GM19035 (cell line): ENCODE measurements around the gene DAPL1.
"Not testable (repeated sequence)": the region's sequence is repeated elsewhere in the genome, so short reads cannot be mapped to it uniquely, and the experiment has no call there.

Experiments used
- ATAC-seq: cut with Tn5 transposase; IDR thresholded peaks from one replicate; pipeline ENCODE4 v1.9.1; 2021; ENCODE audit not compliant: unreplicated experiment

Gene DAPL1

GRCh38 chr2:158817588-158817987 is 22.5 kb downstream of the DAPL1 start:
- no peak for ATAC-seq

- ATAC-seq: no peak
These were observed 23.4 kb downstream of the DAPL1 start for GRCh38 chr2:158818511-158818910.

DNA sequence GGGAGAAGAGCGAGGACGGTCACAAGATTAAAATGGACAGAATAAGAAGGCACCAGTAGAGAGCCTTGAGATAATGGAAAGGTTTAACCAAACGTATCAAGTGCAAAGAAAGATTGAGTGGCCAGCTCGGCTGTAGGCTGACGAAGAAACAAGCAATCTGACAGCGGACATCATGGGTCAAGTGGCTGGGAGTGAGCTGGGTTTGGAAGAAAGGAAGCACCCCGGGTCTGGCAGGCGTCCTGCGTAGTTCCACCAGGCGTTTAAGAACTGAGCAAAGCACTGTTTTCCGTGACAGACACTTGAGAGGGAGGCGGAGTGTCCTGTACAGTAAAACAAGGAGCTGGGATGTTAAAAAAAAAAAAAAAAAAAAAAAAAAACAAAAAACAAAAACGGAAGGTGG is 27.1 kb downstream of the DAPL1 start:
- ATAC-seq: no peak

DNA sequence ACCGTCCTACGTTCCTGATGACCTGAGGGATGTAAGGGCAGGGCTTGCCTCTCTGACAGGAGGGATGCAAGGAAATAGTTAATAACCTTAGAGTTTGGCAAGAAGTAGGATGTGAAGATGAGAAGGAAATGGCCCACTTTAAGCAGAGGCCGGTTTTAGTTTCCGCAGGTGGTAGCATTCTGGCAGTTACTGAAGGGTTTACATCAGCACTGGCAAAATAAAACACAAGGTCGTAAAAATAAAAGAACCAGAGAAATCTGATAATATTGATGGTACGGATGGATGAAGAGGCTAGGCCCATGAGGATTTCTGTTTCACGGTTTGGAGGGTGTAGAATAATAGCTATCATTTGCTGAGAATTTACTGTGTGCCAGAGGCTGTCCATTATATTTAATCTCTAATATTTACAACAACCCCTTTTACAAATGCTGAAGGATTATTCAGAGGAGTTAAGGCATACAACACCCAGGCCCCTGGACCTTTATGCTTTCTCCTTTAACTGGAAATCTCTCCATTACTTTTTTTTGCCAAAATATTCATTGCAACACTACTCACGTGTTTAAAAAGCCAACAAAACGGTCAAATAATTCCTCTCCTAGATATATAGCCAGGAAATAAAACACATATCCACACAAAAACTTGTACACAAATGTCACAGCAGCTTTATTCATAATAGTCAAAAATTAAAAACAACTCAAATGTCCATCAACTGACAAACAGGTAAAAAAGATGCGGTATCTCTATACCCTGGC is 28.5 kb downstream of the DAPL1 start:
- ATAC-seq: no peak

- no peak for ATAC-seq
These were observed 29.9 kb downstream of the DAPL1 start for GRCh38 chr2:158825021-158825420.

DNA sequence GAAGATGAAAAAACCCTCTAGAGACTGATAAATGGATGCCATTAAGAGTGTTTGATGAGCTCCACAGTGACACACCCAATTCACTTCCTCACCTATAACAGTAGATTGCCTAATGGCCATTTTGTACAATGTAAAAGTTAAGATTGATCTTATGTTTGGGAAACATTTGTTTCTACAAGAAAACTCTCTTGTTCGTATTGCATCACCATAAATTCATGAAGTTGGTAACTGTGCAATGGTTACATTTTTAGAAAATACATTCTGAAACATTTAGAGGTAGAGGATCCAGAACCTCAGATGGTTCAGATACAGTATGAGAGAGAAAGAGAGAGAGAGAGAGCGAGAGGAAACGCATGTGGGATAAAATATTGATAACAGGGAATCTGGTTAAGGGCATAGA is 31.8 kb downstream of the DAPL1 start:
- no peak for ATAC-seq

DNA sequence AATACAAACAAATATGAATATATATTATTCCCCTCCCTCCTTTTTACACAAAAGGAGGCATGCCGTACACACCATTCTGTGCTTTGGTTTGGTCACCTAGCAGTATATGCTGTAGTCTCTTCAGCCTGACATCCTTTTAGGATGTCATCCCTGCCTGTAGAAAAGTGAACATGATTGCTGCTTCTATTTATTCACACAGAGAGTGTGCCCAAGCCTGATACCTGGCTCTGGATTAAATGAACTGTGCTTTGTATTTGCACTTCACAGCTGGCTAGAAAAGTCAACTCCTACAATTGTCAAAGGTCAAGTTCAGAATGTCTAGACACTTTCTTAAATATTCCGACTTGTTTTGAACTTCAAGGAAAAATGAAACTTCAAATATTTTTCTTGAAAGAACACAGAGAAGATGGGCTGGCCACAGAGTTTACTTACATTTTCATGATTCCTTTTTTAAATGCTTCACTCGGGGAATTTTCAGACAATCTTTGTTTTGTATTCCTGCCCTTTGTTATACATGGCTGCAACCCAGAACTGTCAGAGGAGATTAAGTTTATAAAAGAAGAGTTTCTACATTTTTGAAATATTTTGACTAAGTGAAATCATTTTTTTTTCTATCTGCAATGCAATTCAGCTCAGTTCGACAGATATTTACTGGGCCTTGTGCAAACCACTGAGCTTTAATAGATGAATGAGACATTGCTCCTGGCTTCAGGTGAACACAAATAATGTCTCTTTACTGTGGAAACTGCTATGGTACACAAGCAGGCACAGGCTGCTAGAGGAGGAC is 33.5 kb downstream of the DAPL1 start:
- no peak for ATAC-seq

GRCh38 chr2:158829167-158829566 is 34.0 kb downstream of the DAPL1 start:
- ATAC-seq: no peak

GRCh38 chr2:158830201-158830600 is 35.1 kb downstream of the DAPL1 start:
- no peak for ATAC-seq

DNA sequence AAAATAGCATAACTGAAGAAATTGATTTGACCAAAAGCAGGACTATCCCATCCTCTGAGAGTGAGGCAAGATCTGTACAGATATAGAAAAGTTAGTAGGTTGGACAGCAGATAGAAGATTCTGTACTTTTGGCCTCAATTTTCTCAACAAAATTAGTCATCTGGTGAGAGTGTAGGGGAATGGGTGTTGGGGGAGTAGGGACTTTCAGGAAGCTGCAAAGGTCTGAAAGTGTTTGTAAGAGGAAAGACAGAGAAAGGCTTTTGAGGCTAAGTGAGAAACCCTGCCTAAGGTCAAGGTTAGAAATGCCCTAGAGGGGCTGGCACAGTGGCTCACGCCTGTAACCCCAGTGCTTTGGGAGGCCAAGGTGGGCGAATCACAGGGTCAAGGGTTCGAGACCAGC is 40.3 kb downstream of the DAPL1 start:
- no peak for ATAC-seq

DNA sequence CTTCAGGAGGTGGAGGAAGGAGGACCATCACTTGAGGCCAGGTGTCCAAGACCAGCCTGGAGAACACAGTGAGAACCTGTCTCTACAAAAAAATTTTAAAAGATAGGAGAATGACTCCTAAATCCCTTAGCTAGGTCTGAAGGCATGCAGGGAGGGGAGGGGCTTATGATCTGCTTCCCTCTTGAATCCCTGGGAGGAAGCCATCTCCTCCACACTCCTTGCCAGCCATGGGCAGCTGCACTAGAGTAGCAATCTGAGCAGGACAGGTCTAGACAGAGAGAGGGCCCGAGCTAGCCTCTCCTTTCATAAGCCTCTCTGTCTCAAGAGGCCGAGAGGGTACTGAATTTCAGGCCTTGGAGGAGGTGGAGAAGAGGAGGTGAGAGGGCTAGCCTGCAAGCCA is 42.5 kb downstream of the DAPL1 start:
- ATAC-seq: no peak

DNA sequence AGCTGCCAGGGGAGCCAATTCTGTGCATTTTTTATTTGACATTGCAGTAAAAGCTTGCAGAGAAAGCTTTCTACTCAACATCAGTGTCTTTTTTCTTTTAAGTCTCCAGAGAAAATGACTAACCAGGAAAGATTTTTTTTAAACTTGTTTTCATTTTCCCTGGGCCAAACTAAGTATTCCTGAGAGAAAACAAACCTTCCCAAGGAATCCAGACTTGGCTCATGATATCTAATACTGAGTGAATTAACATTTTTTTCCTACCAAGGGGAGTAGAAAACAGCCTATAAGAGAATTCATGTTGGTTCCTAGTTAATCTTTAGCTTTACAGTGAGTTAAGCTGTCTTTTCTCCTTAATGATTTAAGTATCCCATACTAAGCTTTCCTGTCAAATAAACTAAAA is 46.7 kb downstream of the DAPL1 start:
- no peak for ATAC-seq

- no peak for ATAC-seq
These were observed 50.3 kb downstream of the DAPL1 start for GRCh38 chr2:158845444-158845843.

- no peak for ATAC-seq
These were observed 50.7 kb downstream of the DAPL1 start for GRCh38 chr2:158845859-158846258.

GRCh38 chr2:158847526-158847925 is 52.4 kb downstream of the DAPL1 start:
- ATAC-seq: not testable (repeated sequence)

DNA sequence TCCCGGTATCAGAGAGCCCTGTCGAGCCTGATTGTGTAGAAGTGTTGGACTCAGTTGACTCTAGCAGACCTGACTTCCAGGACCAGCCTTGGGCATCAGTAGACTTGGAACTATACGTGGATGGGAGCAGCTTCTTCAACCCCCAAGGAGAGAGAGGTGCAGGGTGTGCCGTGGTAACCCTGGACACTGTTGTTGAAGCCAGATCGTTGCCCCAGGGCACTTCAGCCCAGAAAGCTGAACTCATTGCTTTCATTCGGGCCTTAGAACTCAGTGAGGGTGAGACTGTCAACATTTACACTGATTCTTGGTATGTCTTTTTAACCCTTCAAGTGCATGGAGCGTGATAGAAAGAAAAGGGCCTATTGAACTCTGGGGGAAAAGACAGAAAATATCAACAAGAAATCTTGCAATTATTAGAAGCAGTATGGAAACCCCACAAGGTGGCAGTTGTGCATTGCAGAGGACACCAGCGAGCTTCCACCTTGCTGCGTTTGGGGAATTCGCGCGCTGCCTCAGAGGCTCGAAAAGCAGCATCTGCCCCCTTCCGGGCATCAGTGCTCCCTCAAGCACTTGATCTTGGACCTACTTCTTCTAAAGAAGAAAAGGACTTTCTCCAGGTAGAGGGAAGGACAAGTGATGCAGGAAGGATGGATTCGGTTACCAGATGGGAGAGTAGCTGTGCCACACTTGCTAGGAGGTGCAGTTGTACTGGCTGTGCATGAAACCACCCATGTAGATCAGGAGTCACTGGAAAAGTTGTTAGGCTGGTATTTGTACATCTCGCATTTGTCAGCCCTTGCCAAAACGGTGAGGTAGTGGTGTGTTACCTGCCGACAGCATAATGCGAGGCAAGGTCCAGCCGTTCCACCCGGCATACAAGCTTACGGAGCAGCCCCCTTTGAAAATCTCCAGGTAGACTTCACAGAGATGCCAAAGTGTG is 53.2 kb downstream of the DAPL1 start:
- not testable (repeated sequence) for ATAC-seq

- ATAC-seq: not testable (repeated sequence)
These were observed 65.1 kb downstream of the DAPL1 start for GRCh38 chr2:158860179-158860578.

- ATAC-seq: not testable (repeated sequence)
These were observed 66.5 kb downstream of the DAPL1 start for GRCh38 chr2:158861626-158862025.

DNA sequence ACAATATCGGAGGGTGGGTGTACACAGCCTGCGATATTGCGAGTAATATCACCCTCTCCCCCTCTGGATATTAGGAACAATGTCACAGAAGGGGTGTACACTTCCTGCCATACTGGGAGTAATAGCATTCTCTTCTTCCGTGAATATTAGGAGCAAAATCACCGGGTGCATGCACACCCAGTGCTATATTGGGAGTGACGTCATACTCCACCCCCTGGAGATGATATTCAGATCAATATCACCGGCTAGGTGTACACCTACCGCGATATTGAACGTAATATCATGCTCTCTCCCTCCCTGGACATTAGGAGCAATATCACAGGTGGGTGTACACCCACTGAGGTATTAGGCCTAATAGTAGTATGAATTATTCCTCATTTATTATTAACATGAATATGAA is 70.4 kb downstream of the DAPL1 start:
- not testable (repeated sequence) for ATAC-seq
